HT1080 (cell line): ENCODE results near the gene PEA15. TPM values are rescaled to one million over a fixed set of nuclear protein-coding genes. Genes with fewer than 3 reads are reported as not detected.

Experiments
- DNase-seq: peaks from one replicate; pipeline ENCODE4 v3.0.0-alpha.2; 2015; ENCODE audit warnings: low read depth
- total RNA-seq: library from RNA; depleted of rRNA; stranded (reverse); fragments of >200 nt; shearing (Covaris generic); gene quantifications from 2 replicates; pipeline ENCODE4 v1.2.3, GENCODE V29; 2014

The PEA15 gene
- total RNA-seq, 1 experiment from 2014 or later, result 187 TPM

- no peak for DNase-seq
Observed at GRCh38 chr1:160237558-160237957, 32.4 kb downstream of the PEA15 start.

- no peak for DNase-seq
Observed at GRCh38 chr1:160238408-160238807, 33.2 kb downstream of the PEA15 start.

DNA sequence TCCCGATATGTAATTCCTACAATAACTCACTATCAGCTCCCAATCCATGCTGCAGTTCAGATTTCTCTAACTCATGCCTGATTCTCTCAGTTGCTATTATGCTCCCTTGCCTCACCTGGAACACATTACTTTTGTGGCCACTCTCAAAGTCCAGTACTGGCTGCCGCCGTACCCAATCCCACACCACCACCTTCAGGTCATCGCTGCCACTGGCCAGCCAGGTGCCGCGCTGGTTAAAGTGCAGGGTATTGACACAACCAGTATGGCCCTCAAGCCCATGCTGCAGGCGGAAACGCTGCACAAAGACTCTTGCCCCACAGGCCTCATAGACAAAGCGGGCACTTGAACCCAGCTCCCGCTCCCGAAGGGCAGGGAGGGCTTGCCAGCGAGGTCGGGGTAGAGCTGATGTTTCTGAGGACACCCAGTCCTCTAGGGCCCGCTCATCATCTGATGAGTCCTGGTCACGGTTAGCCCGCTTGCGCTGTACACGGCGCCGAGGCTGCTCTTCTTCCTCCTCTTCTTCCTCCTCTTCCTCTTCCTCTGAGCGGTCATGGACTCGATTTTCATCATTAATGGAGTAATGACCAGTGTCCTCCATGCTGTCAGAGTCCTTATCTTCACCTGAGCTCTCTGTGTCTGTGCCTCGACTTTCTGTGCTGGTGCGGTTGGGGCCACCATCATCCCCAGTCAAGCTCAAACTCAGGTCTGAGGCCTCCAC is 34.6 kb downstream of the PEA15 start:
- DNase-seq, result no peak

DNA sequence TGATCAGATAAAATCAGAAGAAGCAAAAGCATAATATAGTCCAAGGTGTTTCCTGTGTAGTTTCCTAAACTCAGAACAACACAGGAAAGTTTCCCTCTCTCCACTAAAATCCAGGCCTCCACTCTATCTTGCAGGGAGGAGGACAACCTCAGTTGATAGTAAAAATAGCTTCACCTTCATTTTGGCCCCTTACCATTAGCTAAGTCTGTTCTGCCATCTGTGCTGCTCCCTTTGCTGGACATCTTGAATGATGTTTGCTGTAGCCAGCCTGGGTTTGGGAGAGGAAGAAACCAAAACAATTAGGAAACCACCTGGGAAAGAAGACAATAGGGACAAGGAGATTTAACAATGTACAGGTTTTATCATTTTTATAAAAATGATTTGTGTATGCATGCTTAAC is 38.6 kb downstream of the PEA15 start:
- no peak for DNase-seq

- DNase-seq, result no peak
Observed at GRCh38 chr1:160244209-160244608, 39.0 kb downstream of the PEA15 start.

GRCh38 chr1:160245434-160245833 is 40.2 kb downstream of the PEA15 start:
- DNase-seq, result no peak

DNA sequence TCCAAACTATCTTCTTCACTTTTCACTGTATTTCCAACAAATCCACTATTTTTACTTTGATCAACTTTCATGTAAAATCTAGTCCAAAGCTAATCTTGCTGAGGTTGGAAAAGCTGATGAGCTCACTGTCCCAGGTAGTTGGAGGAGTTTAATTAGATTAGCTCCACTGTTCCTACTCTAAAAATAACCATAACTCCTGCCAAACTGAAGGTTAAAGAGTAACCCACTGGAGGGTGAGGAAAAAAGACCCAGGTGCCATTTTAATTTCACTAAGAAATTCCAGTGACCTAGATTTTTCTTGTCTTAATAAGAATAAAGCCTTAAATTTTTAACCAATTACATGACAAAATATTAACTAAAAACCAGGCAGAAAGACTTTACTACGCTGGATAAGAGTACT is 41.9 kb downstream of the PEA15 start:
- no peak for DNase-seq

DNA sequence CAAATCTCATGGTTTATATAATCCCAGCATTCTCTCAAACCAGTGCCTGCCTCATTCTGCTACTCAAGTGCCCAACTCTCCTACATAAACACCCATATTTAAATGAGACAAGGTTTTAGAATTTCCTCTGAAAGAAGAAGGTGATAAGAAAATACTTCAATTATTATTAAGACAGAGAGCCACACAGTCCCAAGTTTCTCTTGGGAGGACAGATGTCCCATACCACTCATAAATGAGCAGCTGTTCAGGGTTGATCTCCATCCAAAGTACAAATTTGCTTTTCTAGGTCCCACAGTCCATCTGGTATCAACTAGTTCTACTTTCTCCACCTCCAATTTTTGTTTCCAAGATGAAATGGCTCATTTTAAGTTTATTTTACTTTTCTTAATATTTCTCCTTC is 45.8 kb downstream of the PEA15 start:
- DNase-seq, result no peak

GRCh38 chr1:160251687-160252526 is 46.7 kb downstream of the PEA15 start:
- peak; percentile 34 for DNase-seq

DNA sequence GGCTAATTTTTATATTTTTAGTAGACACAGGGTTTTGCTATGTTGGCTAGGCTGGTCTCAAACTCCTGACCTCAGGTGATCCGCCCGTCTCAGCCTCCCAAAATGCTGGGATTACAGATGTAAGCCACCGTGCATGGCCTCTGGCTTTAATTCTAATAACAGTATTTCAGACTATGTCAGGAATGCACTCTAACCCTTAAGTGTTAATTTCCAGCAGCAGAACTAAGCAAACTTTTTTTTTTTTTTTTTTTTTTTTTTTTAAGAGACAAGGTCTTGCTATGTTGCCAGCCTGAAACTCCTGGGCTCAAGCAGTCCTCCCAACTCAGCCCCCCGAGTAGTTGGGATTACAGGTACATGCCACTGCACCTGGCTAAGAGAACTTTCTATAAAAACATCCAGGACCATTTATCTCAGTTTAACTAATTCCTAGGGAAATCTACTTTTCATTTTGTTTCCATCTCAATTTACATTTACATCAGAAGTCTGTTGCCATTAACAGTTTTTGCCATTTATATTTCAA is 50.7 kb downstream of the PEA15 start:
- no peak for DNase-seq

GRCh38 chr1:160256396-160257046 is 51.3 kb downstream of the PEA15 start:
- DNase-seq, result peak; percentile 34

DNA sequence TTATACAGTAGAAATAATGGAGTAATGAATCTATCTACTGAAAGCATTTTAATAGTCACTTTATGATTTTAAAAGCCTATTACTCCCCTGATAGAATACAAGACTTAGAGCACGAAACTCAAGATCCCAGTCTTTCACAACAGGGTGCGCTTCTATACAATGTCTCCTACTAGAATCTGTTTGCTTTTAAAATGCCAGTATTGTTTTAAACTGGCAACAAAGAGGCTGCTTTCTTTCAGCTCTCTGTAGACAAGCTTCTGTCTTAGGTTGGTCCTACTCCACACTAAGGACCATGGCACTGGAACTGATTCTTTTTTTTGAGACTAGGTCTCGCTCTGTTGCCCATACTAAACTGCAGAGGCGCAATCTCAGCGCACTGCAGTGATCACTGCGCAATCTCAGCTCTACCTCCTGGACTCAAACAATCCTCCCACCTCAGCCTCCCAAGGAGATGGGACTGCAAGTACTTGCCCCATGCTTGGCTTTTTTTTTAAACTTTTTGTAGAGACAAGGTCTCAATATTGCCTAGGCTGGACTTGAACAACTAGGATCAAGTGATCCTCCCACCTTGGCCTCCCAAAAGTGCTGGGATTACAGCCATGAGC is 52.3 kb downstream of the PEA15 start:
- DNase-seq, result no peak

- DNase-seq, result no peak
Observed at GRCh38 chr1:160258177-160258798, 53.1 kb downstream of the PEA15 start.

GRCh38 chr1:160260406-160261382 is 55.5 kb downstream of the PEA15 start:
- DNase-seq, result peak; percentile 64

GRCh38 chr1:160261556-160261892 is 56.3 kb downstream of the PEA15 start:
- DNase-seq, result peak; percentile 66

DNA sequence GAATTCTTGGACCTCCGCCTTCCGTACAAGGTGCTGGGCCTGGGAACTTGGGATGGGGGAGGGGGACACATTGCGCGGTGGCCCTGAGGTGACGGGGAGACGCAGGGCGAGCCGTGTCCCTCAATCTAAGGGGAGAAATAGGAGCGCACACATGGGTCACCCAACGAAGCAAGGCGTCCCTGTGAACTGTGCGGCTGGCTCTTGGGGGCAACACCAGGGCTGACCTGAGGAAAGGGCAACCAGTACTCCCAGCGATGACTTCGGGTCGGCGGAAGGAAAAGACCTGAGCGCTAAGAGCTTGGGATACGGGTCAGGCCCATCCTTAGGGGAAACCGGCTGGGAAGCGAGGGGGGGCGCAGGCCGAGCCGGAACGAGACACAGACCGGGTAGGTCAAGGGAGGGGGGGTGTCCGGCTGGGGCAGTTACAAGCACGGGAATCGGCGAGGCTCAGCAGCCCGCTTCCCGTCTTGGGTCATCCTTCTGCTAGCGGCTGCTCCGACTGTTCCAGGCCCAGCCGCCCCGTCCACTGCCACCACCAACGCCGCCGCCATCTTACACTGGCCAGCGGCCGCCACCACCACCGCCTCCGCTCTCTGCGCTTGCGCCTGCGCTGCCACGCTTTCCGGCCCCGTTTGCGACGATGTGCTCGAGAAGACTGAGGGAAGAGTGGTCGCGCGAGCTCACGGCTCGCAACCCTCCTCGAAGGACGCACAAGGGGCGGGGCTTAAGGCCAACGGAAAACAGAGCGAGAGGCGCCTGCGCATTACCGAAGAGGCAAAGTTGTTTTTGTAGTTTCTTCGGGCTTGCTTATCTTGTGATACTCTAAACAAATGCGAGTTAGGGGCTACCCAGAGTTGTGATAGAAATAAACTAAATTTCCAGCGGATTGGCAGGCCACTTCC is 57.0 kb downstream of the PEA15 start, which contains the start of gene DCAF8:
DCAF8 (minus strand) TSS at position 657 of the 902 bp plus-strand sequence. CDS start 18,541 bp downstream, outside the sequence.
- DNase-seq, result peak; percentile 94

GRCh38 chr1:160264795-160265307 is 59.7 kb downstream of the PEA15 start:
- DNase-seq, result no peak
